CD4-positive, alpha-beta memory T cell (primary cell): Measurements from ENCODE around the gene USP47. TPM values are rescaled to one million over a fixed set of nuclear protein-coding genes. Genes with fewer than 3 reads are reported as not detected.

Experiments used
- CTCF ChIA-PET: fragments of 350-600 bp; sonication (Branson Sonifier 250); formaldehyde crosslinking; loops from one replicate; lab custom pipeline; 2021; ENCODE audit warnings: inconsistent platforms; ENCODE audit not compliant: partially characterized antibody; lab: Charles Lee
- POLR2A ChIA-PET: fragments of 350-600 bp; sonication (Branson Sonifier 250); formaldehyde crosslinking; loops from one replicate; lab custom pipeline; 2021; ENCODE audit not compliant: partially characterized antibody; lab: Charles Lee
- DNase-seq, 5 donors: peaks; one replicate each; pipeline versions ENCODE4 v3.0.0 to v3.0.0-alpha.2; 2020 to 2022; ENCODE audit warnings: mixed read lengths in 1 of 5
- H3K27ac ChIP-seq: one replicate; pipeline ENCODE4 v1.7.0; 2013; ENCODE audit warnings: low read depth, low read length
- H3K27me3 ChIP-seq: 2 replicates; pipeline ENCODE4 v1.7.0; 2013; ENCODE audit warnings: mild to moderate bottlenecking, low read length, moderate library complexity; ENCODE audit not compliant: insufficient read depth
- H3K36me3 ChIP-seq: 2 replicates; pipeline ENCODE4 v1.7.0; 2013; ENCODE audit warnings: mild to moderate bottlenecking, low read length, moderate library complexity; ENCODE audit not compliant: insufficient read depth
- H3K4me1 ChIP-seq: 2 replicates; pipeline ENCODE4 v1.7.0; 2013; ENCODE audit warnings: mild to moderate bottlenecking, low read length, moderate library complexity; ENCODE audit not compliant: insufficient read depth
- H3K4me3 ChIP-seq, 2 donors: one replicate each; pipeline ENCODE4 v1.7.0; 2013; ENCODE audit warnings: low read length in 2 of 2, mild to moderate bottlenecking in 1 of 2
- H3K9me3 ChIP-seq, 2 donors: one replicate each; pipeline ENCODE4 v1.7.0; 2013; ENCODE audit warnings: low read length in 2 of 2, control low read depth in 1 of 2; ENCODE audit not compliant: control insufficient read depth in 1 of 2
- H3K27ac Mint-ChIP-seq, 7 donors: one replicate each; pipeline ENCODE4 v1.8.0; 2020 to 2021; ENCODE audit warnings: mixed read lengths in 7 of 7, mild to moderate bottlenecking in 6 of 7, inconsistent platforms in 3 of 7, moderate library complexity in 3 of 7
- H3K27me3 Mint-ChIP-seq, 2 donors: one replicate each; pipeline ENCODE4 v1.8.0; 2020 to 2021; ENCODE audit warnings: mixed read lengths in 2 of 2
- H3K36me3 Mint-ChIP-seq, 2 donors: one replicate each; pipeline ENCODE4 v1.8.0; 2020 to 2021; ENCODE audit warnings: mixed read lengths in 2 of 2, inconsistent platforms in 1 of 2, mild to moderate bottlenecking in 1 of 2
- H3K4me1 Mint-ChIP-seq, 4 donors: one replicate each; pipeline ENCODE4 v1.8.0; 2020 to 2021; ENCODE audit warnings: mixed read lengths in 4 of 4, mild to moderate bottlenecking in 1 of 4
- H3K4me3 Mint-ChIP-seq, 8 donors: one replicate each; pipeline ENCODE4 v1.8.0; 2020 to 2021; ENCODE audit warnings: mixed read lengths in 8 of 8, mild to moderate bottlenecking in 7 of 8, moderate library complexity in 6 of 8, inconsistent platforms in 3 of 8
- H3K9me3 Mint-ChIP-seq, 8 donors: one replicate each; pipeline ENCODE4 v1.8.0; 2020 to 2021; ENCODE audit warnings: mixed read lengths in 8 of 8, mild to moderate bottlenecking in 5 of 8, inconsistent platforms in 3 of 8, moderate library complexity in 1 of 8
- intact Hi-C: fragments of 100-400 bp; cut with micrococcal nuclease; formaldehyde crosslinking; loops from one replicate; pipeline ENCODE4 v1.15.1; 2023
- polyA plus RNA-seq, 2 donors: library from polyadenylated mRNA; unstranded; fragments of 300-500 nt; fragmentation: Illumina TruSeq; gene quantifications; one replicate each; pipeline ENCODE4 v1.2.3, GENCODE V29; 2021
- total RNA-seq, 2 experiments: library from RNA; stranded (reverse); gene quantifications; one replicate each; pipeline ENCODE4 v1.2.3, GENCODE V29; 2021

The USP47 gene
- total and polyA plus RNA-seq, 4 experiments from 2014 or later, result 43.7 to 65.9 (median 56.9) TPM

DNA sequence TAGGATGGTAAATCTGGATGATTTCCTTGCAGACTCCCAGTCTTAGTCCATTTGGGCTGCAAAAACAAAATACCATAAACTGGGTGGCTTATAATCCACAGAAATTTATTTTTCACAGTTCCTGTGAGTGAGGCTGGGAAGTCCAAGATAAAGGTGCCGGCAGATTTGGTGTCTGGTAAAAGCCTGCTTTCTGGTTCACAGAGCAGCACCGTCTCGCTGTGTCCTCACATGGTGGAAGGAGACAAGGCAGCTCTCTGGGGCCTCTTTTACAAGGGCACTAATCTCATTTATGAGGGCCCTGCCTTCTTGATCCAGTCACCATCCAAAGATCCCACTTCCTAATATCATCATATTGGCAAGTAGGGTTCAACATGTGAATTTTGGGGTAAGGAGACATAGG is 8.9 kb downstream of the USP47 start:
- Histone ChIP-seq H3K36me3 (no peaks in the 10 kb centered on the region), H3K9me3 (no peaks in the 10 kb centered on the region), H3K27ac (no peak overlapping the region), H3K4me1 (peaks cover 87% of the 10 kb centered on the region), H3K4me3 (no peak overlapping the region), H3K27me3 (no peaks in the 10 kb centered on the region)
- Mint-ChIP-seq H3K4me3 (peak overlapping the region in 1 of 8 donors; percentile 31), H3K9me3 (no peaks in the 10 kb centered on the region), H3K27me3 (no peaks in the 10 kb centered on the region), H3K36me3 (no peaks in the 10 kb centered on the region), H3K4me1 (peaks cover 50 to 65% (median 56%) of the 10 kb centered on the region in 4 donors), H3K27ac (no peak overlapping the region)
- DNase-seq, result no peak
- intact Hi-C loops, result no loop called here
- CTCF ChIA-PET, result interaction anchor here (0.8 to 5.0 kb wide), 6 partner anchors 10 to 823 kb away, joined by 3 to 89 read pairs (median 4); no protein-coding TSS in a partner anchor
- POLR2A ChIA-PET, result interaction anchor here (1.8 kb wide), 1 partner anchor 9 kb away, joined by 7 read pairs; the partner anchor contains the start of gene USP47

DNA sequence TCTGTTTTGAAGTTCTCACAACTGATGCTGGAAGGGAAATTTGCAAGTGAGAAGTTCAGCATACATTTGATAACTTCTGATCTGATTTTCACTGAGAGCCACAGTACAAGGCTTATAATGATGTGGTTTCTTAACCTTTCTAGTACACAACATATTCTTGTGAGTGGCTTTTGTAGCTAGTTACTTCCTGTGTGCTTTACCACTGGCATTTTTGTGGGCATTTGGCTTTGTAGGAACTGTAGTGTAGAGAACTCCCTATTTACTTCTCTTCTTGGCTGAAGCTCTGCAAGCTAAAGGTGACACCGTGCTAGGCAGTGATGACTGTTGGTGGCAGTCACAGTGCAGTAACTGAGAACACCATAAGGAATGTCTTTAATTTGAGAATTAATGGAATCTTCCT is 14.9 kb downstream of the USP47 start:
- Histone ChIP-seq H3K27me3 (no peaks in the 10 kb centered on the region), H3K9me3 (no peaks in the 10 kb centered on the region), H3K4me3 (no peak overlapping the region), H3K4me1 (peaks cover 73% of the 10 kb centered on the region), H3K36me3 (no peaks in the 10 kb centered on the region), H3K27ac (no peak overlapping the region)
- CTCF ChIA-PET, result interaction anchor here (0.9 to 1.9 kb wide), 4 partner anchors 12 to 425 kb away, joined by 4 to 7 read pairs (median 4); no protein-coding TSS in a partner anchor
- no peaks in the 10 kb centered on the region for H3K36me3 Mint-ChIP-seq
- H3K27ac Mint-ChIP-seq, result peak overlapping the region; percentile 30 to 83 (median 69)
- H3K4me1 Mint-ChIP-seq, result peaks cover 46 to 77% (median 58%) of the 10 kb centered on the region in 4 donors
- POLR2A ChIA-PET, result interaction anchor here (1.0 to 4.9 kb wide), 4 partner anchors 9 to 1048 kb away, joined by 3 to 37 read pairs (median 4); partner anchors contain the start of genes EIF4G2 and USP47
- peak overlapping the region in 6 of 8 donors; percentile 29 to 81 (median 60) for H3K4me3 Mint-ChIP-seq
- H3K9me3 Mint-ChIP-seq, result no peaks in the 10 kb centered on the region
- no peaks in the 10 kb centered on the region for H3K27me3 Mint-ChIP-seq
- intact Hi-C loops, result no loop called here
- peak; percentile 29 to 55 (median 40) for DNase-seq

DNA sequence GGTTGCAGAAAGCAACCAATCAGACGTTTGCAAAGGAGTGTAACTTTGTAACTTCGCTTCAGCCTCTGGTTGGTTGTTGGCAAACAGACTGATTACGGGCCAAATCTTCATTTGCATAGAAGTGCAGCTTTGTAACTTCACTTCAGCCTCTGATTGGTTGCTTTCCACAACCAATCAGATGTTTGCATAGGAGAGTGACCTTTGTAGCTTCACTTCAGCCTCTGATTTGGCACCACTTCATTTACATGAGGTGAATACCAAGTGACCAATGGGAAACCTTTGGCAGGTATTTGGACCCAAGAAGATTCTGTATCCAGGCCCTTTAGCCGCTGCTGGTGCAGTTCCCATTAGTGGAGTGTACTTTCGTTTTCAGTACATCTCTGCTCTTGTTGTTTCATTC is 16.0 kb downstream of the USP47 start:
- no peak overlapping the region for H3K27ac ChIP-seq
- H3K36me3 ChIP-seq, result no peaks in the 10 kb centered on the region
- POLR2A ChIA-PET, result interaction anchor here (0.9 to 4.9 kb wide), 2 partner anchors 13 to 16 kb away, joined by 3 to 37 read pairs; partner anchors contain the start of gene USP47
- H3K27ac Mint-ChIP-seq, result peak overlapping the region in 6 of 7 donors; percentile 22 to 72 (median 62)
- H3K9me3 ChIP-seq, result no peaks in the 10 kb centered on the region
- no peaks in the 10 kb centered on the region for H3K27me3 Mint-ChIP-seq
- no peak overlapping the region for H3K4me3 ChIP-seq
- H3K4me1 Mint-ChIP-seq, result peaks cover 41 to 74% (median 51%) of the 10 kb centered on the region in 4 donors
- no peaks in the 10 kb centered on the region for H3K36me3 Mint-ChIP-seq
- H3K4me1 ChIP-seq, result peaks cover 74% of the 10 kb centered on the region
- DNase-seq, result peak in 4 of 5 donors; percentile 18 to 37 (median 32)
- no peaks in the 10 kb centered on the region for H3K27me3 ChIP-seq
- no peaks in the 10 kb centered on the region for H3K9me3 Mint-ChIP-seq
- intact Hi-C loops, result no loop called here
- peak overlapping the region; percentile 47 to 77 (median 60) for H3K4me3 Mint-ChIP-seq
- CTCF ChIA-PET, result interaction anchor here (1.0 kb wide), 1 partner anchor 13 kb away, joined by 4 read pairs; no protein-coding TSS in a partner anchor

GRCh38 chr11:11858676-11859075 is 16.9 kb downstream of the USP47 start:
- no peak overlapping the region for H3K27ac ChIP-seq
- ChIA-PET CTCF (no interaction called here), POLR2A (no interaction called here)
- Mint-ChIP-seq H3K4me1 (peaks cover 37 to 69% (median 43%) of the 10 kb centered on the region in 4 donors), H3K36me3 (no peaks in the 10 kb centered on the region), H3K27me3 (no peaks in the 10 kb centered on the region), H3K9me3 (no peaks in the 10 kb centered on the region), H3K27ac (peak overlapping the region in 5 of 7 donors; percentile 22 to 65 (median 57)), H3K4me3 (peak overlapping the region in 7 of 8 donors; percentile 45 to 81 (median 61))
- peaks cover 73% of the 10 kb centered on the region for H3K4me1 ChIP-seq
- H3K4me3 ChIP-seq, result no peak overlapping the region
- DNase-seq, result no peak
- no peaks in the 10 kb centered on the region for H3K9me3 ChIP-seq
- no peaks in the 10 kb centered on the region for H3K27me3 ChIP-seq
- intact Hi-C loops, result no loop called here
- no peaks in the 10 kb centered on the region for H3K36me3 ChIP-seq

- POLR2A ChIA-PET, result interaction anchor here (0.6 to 1.1 kb wide), 2 partner anchors 16 to 26 kb away, joined by 3 read pairs; no protein-coding TSS in a partner anchor
- Mint-ChIP-seq H3K4me3 (peak overlapping the region in 4 of 8 donors; percentile 9 to 54 (median 12)), H3K36me3 (no peaks in the 10 kb centered on the region), H3K27me3 (no peaks in the 10 kb centered on the region), H3K9me3 (no peaks in the 10 kb centered on the region), H3K4me1 (peaks cover 45 to 75% (median 53%) of the 10 kb centered on the region in 4 donors), H3K27ac (peak overlapping the region in 3 of 7 donors; percentile 37 to 59 (median 54))
- DNase-seq, result no peak
- H3K36me3 ChIP-seq, result no peaks in the 10 kb centered on the region
- peaks cover 78% of the 10 kb centered on the region for H3K4me1 ChIP-seq
- intact Hi-C loops, result loop anchor here (5.0 kb wide), 1 partner anchor 37 kb away; no protein-coding TSS in a partner anchor
- no peak overlapping the region for H3K27ac ChIP-seq
- CTCF ChIA-PET, result interaction anchor here (1.0 to 4.6 kb wide), 5 partner anchors 12 to 62 kb away, joined by 3 to 28 read pairs (median 6); partner anchors contain the start of gene USP47
- no peaks in the 10 kb centered on the region for H3K27me3 ChIP-seq
- no peaks in the 10 kb centered on the region for H3K9me3 ChIP-seq
- no peak overlapping the region for H3K4me3 ChIP-seq
These were observed 18.6 kb downstream of the USP47 start for GRCh38 chr11:11860103-11860979.

DNA sequence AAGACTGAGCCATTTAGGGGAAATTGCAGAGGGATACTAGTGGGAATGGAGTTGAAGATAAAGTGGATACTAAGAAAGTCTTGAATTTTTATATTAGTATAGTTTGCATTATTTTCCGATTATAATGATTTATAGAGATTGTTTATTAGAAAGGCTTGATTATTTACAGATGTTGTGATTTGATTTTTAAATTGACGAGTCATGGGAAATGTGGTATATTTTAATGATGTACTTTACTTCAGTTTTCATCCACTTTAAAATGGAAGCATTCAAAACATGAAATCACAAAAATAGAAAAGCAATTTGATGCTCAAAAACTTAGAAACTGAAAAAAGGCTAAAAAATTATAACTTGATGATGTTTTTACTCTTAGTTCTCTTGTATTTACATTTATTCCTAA is 21.2 kb downstream of the USP47 start:
- peaks cover 0 to 10% (median 2%) of the 10 kb centered on the region in 8 donors for H3K9me3 Mint-ChIP-seq
- no peak overlapping the region for H3K27ac ChIP-seq
- ChIA-PET POLR2A (no interaction called here), CTCF (interaction anchor here (4.6 kb wide), 1 partner anchor 14 kb away, joined by 28 read pairs; no protein-coding TSS in a partner anchor)
- peaks cover 66% of the 10 kb centered on the region for H3K4me1 ChIP-seq
- H3K27ac Mint-ChIP-seq, result no peak overlapping the region
- H3K27me3 ChIP-seq, result no peaks in the 10 kb centered on the region
- no peaks in the 10 kb centered on the region for H3K9me3 ChIP-seq
- no peak overlapping the region for H3K4me3 ChIP-seq
- H3K4me1 Mint-ChIP-seq, result peaks cover 46 to 75% (median 57%) of the 10 kb centered on the region in 4 donors
- H3K4me3 Mint-ChIP-seq, result no peak overlapping the region
- H3K27me3 Mint-ChIP-seq, result no peaks in the 10 kb centered on the region
- H3K36me3 ChIP-seq, result no peaks in the 10 kb centered on the region
- no peak for DNase-seq
- intact Hi-C loops, result loop anchor here (5.0 kb wide), 1 partner anchor 34 kb away; no protein-coding TSS in a partner anchor
- peaks cover 6 to 14% of the 10 kb centered on the region in 2 donors for H3K36me3 Mint-ChIP-seq
